Panc1 (cell line): ENCODE results near the gene MSANTD3. TPM values are rescaled to one million over a fixed set of nuclear protein-coding genes. Genes with fewer than 3 reads are reported as not detected.
A peak's percentile ranks its signal among the peaks of the same experiment; 100 is the strongest.
"Not testable (repeated sequence)": the region's sequence is repeated elsewhere in the genome, so short reads cannot be mapped to it uniquely, and the experiment has no call there.

Experiments
- ATAC-seq: fragments of 200-7000 bp; cut with Tn5 transposase; 2 replicates; pipeline ENCODE4 v1.9.1; 2020; ENCODE audit warnings: mild to moderate bottlenecking, moderate library complexity
- Bru-seq: library from RNA; stranded (reverse); fragments of 400-500 nt; gene quantifications from one replicate; lab custom pipeline; 2021; lab: Mats Ljungman, UMichigan
- BruChase-seq, 2 experiments: library from RNA; stranded (reverse); fragments of 400-500 nt; gene quantifications; one replicate each; lab custom pipeline; 2021; lab: Mats Ljungman, UMichigan
- BruUV-seq: library from RNA; stranded (reverse); fragments of 400-500 nt; replicated peaks from 2 replicates; lab custom pipeline; 2021; lab: Mats Ljungman, UMichigan
- CTCF ChIA-PET: fragments of 300-600 bp; sonication (Branson Sonifier 250); formaldehyde crosslinking; loops from one replicate; lab custom pipeline; 2022; ENCODE audit warnings: antibody characterized with exemption; lab: Charles Lee
- POLR2A ChIA-PET: fragments of 300-600 bp; sonication (Branson Sonifier 250); formaldehyde crosslinking; loops from one replicate; lab custom pipeline; 2022; ENCODE audit warnings: antibody characterized with exemption; lab: Charles Lee
- DNase-seq: peaks from one replicate; pipeline ENCODE4 v3.0.0-alpha.2; 2010; ENCODE audit warnings: low read depth, low spot score
- H3K27ac ChIP-seq: 2 replicates; pipeline ENCODE4 v1.5.1; 2011; ENCODE audit warnings: mild to moderate bottlenecking, low read length, inconsistent platforms
- H3K27me3 ChIP-seq: fragments of 200-500 bp; sonication (Bioruptor generic); 2 replicates; pipeline ENCODE4 v1.6.0; 2014; ENCODE audit warnings: low read length, inconsistent platforms; ENCODE audit not compliant: control insufficient read depth, insufficient read depth
- H3K36me3 ChIP-seq: fragments of 200-500 bp; sonication (Bioruptor generic); 2 replicates; pipeline ENCODE4 v1.5.1; 2014; ENCODE audit warnings: inconsistent platforms, mild to moderate bottlenecking, low read length, moderate library complexity; ENCODE audit not compliant: control insufficient read depth, insufficient read depth
- H3K4me1 ChIP-seq: 2 replicates; pipeline ENCODE4 v1.5.1; 2011; ENCODE audit warnings: inconsistent platforms, mild to moderate bottlenecking, low read length, moderate library complexity; ENCODE audit not compliant: control insufficient read depth, insufficient read depth
- H3K4me3 ChIP-seq, 2 experiments: 2 replicates each; pipeline ENCODE4 v1.5.1; 2011 to 2012; ENCODE audit warnings: low read depth in 2 of 2, low read length in 2 of 2, mild to moderate bottlenecking in 2 of 2, inconsistent platforms in 1 of 2, moderate library complexity in 1 of 2
- H3K9me3 ChIP-seq: fragments of 200-500 bp; sonication (Bioruptor generic); 2 replicates; pipeline ENCODE4 v1.5.1; 2014; ENCODE audit warnings: low read depth, mild to moderate bottlenecking, inconsistent platforms, low read length, moderate library complexity; ENCODE audit not compliant: control insufficient read depth, insufficient read depth
- CTCF ChIP-seq: fragments of 450-650 bp; IDR thresholded peaks from 2 replicates; pipeline ENCODE4 v1.5.1; 2017; ENCODE audit warnings: mild to moderate bottlenecking
- POLR2AphosphoS5 ChIP-seq: IDR thresholded peaks from 2 replicates; pipeline ENCODE4 v1.6.1; 2012; ENCODE audit warnings: mild to moderate bottlenecking, low read depth, low read length, moderate library complexity
- SIN3A ChIP-seq: IDR thresholded peaks from 2 replicates; pipeline ENCODE4 v1.6.1; 2012; ENCODE audit warnings: low read depth, mild to moderate bottlenecking, low read length, moderate library complexity, borderline replicate concordance; ENCODE audit not compliant: insufficient read depth
- TCF7L2 ChIP-seq: IDR thresholded peaks from 2 replicates; pipeline ENCODE4 v1.6.1; 2011; ENCODE audit warnings: mild to moderate bottlenecking, low read depth, low read length, inconsistent platforms
- in situ Hi-C: cut with HindIII; loops from 2 replicates; pipeline ENCODE4 v1.10.0; 2016; ENCODE audit warnings: low sequenced_read_pairs, low pct_unique_long_range_greater_than_20kb
- intact Hi-C: fragments of 100-400 bp; cut with micrococcal nuclease; formaldehyde crosslinking; loops from one replicate; pipeline ENCODE4 v1.10.0; 2022; ENCODE audit not compliant: unreplicated experiment
- long read RNA-seq: library from polyadenylated mRNA; unstranded; transcript quantifications from one replicate; pipeline ENCODE4 v2.0.0, GENCODE V29; 2021; ENCODE audit not compliant: unreplicated experiment
- polyA plus RNA-seq: library from polyadenylated mRNA; unstranded; fragments of >200 nt; gene quantifications from one replicate; pipeline ENCODE4 v1.2.1, GENCODE V29; 2012; ENCODE audit warnings: missing spikeins; ENCODE audit not compliant: insufficient read length
- total RNA-seq: library from RNA; stranded (reverse); gene quantifications from one replicate; pipeline ENCODE4 v1.2.1, GENCODE V29; 2021; ENCODE audit not compliant: unreplicated experiment
- TF ChIP-seq, protein P1 (sequence below), 2 experiments: IDR thresholded peaks; 2 replicates each; pipeline ENCODE4 v1.6.1; 2011 to 2012; ENCODE audit warnings: low read depth in 2 of 2, control low read depth in 1 of 2, low read length in 1 of 2, mild to moderate bottlenecking in 1 of 2, moderate library complexity in 1 of 2; ENCODE audit not compliant: insufficient read depth in 1 of 2

Gene MSANTD3
- 58.7 TPM for total RNA-seq
- 29.3 TPM for polyA plus RNA-seq
- Bru-seq, nascent RNA, result percentile 88 among the genes with signal in this experiment
- BruChase-seq, experiment 1, labeled RNA remaining after a 2-hour chase, result percentile 88 among the genes with signal in this experiment
- percentile 90 among the genes with signal in this experiment for BruChase-seq, experiment 2, labeled RNA remaining after a 6-hour chase
- long read RNA-seq, transcript MSANTD3-203 (3 exons, 1,362 nt), result major isoform, 73 of 93 reads
- long read RNA-seq, partial matches to known transcripts, result 6 of 93 reads
- long read RNA-seq, other reads (novel, unspliced or antisense), result 11 of 93 reads

- peak within 1 kb of the TSS; percentile 72 to 90 for H3K4me3 ChIP-seq
- no peak for DNase-seq
- ChIA-PET POLR2A (interaction anchor here (0.7 kb wide), 1 partner anchor 160 kb away, joined by 8 read pairs; no protein-coding TSS in a partner anchor), CTCF (no interaction called here)
- no peaks in the 10 kb centered on the region for H3K27me3 ChIP-seq
- in situ Hi-C loops (no loop called here), intact Hi-C loops (loop anchor here (5.0 kb wide), 1 partner anchor 74 kb away; the partner anchor contains the start of gene TEX10)
- ATAC-seq, result peak; percentile 84
- BruUV-seq, result TSS peak; percentile 97
- H3K27ac ChIP-seq, result peak within 1 kb of the TSS; percentile 94
- TF ChIP-seq CTCF, result 0 out of 2 replicates have a peak, but pooled peaks have one; percentile 16
- no peak for TF ChIP-seq SIN3A
- TF ChIP-seq, protein P1, sequence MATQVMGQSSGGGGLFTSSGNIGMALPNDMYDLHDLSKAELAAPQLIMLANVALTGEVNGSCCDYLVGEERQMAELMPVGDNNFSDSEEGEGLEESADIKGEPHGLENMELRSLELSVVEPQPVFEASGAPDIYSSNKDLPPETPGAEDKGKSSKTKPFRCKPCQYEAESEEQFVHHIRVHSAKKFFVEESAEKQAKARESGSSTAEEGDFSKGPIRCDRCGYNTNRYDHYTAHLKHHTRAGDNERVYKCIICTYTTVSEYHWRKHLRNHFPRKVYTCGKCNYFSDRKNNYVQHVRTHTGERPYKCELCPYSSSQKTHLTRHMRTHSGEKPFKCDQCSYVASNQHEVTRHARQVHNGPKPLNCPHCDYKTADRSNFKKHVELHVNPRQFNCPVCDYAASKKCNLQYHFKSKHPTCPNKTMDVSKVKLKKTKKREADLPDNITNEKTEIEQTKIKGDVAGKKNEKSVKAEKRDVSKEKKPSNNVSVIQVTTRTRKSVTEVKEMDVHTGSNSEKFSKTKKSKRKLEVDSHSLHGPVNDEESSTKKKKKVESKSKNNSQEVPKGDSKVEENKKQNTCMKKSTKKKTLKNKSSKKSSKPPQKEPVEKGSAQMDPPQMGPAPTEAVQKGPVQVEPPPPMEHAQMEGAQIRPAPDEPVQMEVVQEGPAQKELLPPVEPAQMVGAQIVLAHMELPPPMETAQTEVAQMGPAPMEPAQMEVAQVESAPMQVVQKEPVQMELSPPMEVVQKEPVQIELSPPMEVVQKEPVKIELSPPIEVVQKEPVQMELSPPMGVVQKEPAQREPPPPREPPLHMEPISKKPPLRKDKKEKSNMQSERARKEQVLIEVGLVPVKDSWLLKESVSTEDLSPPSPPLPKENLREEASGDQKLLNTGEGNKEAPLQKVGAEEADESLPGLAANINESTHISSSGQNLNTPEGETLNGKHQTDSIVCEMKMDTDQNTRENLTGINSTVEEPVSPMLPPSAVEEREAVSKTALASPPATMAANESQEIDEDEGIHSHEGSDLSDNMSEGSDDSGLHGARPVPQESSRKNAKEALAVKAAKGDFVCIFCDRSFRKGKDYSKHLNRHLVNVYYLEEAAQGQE (IDR thresholded peaks at IDR 0.05; ENCODE audit: insufficient read depth in 1 of 2, low read depth in 2 of 2, low read length in 1 of 2), result no peak
- TF ChIP-seq POLR2AphosphoS5, result peak; percentile 42; the same call in 1 of the 2 replicates
- no peak for TF ChIP-seq TCF7L2
- H3K4me1 ChIP-seq, result peaks cover 20% of the 10 kb centered on the region
- no peaks in the 10 kb centered on the region for H3K9me3 ChIP-seq
- no peaks in the 10 kb centered on the region for H3K36me3 ChIP-seq
Observed at GRCh38 chr9:100426530-100427365, at the start of gene MSANTD3. Gene MSANTD3 (plus strand): TSS chr9:100427143. CDS start chr9:100441939, 14,796 bp downstream.

DNA sequence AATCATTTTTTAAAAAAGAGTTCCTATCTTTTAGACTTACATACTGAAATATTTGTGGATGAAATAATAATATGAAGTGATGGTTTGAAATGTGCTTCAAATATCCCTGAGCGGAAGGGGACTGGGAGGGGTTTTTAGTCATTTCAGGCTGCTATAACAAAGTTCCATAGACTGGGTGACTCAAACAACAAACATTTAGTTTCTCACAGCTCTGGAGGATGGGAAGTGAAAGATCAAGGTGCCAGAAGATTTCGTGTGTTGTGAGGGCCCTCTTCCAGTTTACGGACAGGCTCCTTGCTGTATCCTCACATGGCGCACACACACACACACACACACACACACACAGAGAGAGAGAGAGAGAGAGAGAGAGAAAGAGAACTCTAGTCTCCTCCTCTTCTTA lies 47.1 kb upstream of the MSANTD3 start:
- TF ChIP-seq TCF7L2, result no peak
- TF ChIP-seq POLR2AphosphoS5, result no peak
- TF ChIP-seq, protein P1 (IDR thresholded peaks at IDR 0.05; ENCODE audit: insufficient read depth in 1 of 2, low read depth in 2 of 2, low read length in 1 of 2), result no peak
- no peak for TF ChIP-seq CTCF
- TF ChIP-seq SIN3A, result no peak
- no peaks in the 10 kb centered on the region for H3K36me3 ChIP-seq
- H3K27me3 ChIP-seq, result no peaks in the 10 kb centered on the region
- no peaks in the 10 kb centered on the region; the same call in 1 of the 2 replicates for H3K4me1 ChIP-seq
- DNase-seq (peak; percentile 13), ATAC-seq (peak; percentile 68)
- H3K9me3 ChIP-seq, result no peaks in the 10 kb centered on the region
- no peak overlapping the region for H3K4me3 ChIP-seq
- no peak overlapping the region for H3K27ac ChIP-seq
- no TSS peak for BruUV-seq
- ChIA-PET CTCF (no interaction called here), POLR2A (no interaction called here)
- intact Hi-C loops (no loop called here), in situ Hi-C loops (no loop called here)

DNA sequence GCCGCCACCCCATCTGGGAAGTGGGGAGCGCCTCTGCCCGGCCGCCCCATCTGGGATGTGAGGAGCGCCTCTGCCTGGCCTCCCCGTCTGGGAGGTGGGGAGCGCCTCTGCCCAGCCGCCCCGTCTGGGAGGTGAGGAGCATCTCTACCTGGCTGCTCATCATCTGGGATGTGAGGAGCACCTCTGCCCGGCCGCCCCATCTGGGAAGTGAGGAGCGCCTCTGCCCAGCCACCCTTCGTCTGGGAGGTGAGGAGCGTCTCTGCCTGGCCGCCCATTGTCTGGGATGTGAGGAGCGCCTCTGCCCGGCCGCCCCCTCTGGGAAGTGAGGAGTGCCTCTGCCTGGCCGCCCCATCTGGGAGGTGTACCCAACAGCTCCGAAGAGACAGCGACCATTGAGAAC lies 34.0 kb upstream of the MSANTD3 start:
- ATAC-seq, H3K4me1 ChIP-seq, intact Hi-C loops, in situ Hi-C loops, H3K27ac ChIP-seq, H3K36me3 ChIP-seq, H3K9me3 ChIP-seq, H3K4me3 ChIP-seq, BruUV-seq, CTCF ChIA-PET, H3K27me3 ChIP-seq, DNase-seq, POLR2A ChIA-PET: not testable (repeated sequence)
